OCI-LY3 (cell line): ENCODE measurements around the gene OR52A5.

Source experiments
- H2AFZ ChIP-seq: fragments of 200-600, 300-600 bp; shearing (Covaris generic); 2 replicates; pipeline ENCODE4 v1.6.0; 2014; ENCODE audit warnings: antibody characterized with exemption, low read depth, low read length
- H3K27ac ChIP-seq: fragments of 200-600, 300-600 bp; sonication (generic); 2 replicates; pipeline ENCODE4 v1.5.1; 2014; ENCODE audit warnings: mild to moderate bottlenecking, low read length, moderate library complexity, mixed read lengths
- H3K27me3 ChIP-seq: fragments of 200-600, 300-600 bp; sonication (generic); 2 replicates; pipeline ENCODE4 v1.6.1; 2014; ENCODE audit warnings: low read depth, low read length, mixed read lengths
- H3K36me3 ChIP-seq: fragments of 200-600, 300-600 bp; sonication (generic); replicated peaks from 2 replicates; pipeline ENCODE3; 2014; ENCODE audit warnings: low read depth, low read length, mixed read lengths
- H3K4me1 ChIP-seq: fragments of 300-600, 200-600 bp; sonication (generic); 2 replicates; pipeline ENCODE4 v1.6.1; 2014; ENCODE audit warnings: low read length, mixed read lengths
- H3K4me2 ChIP-seq: fragments of 200-600, 300-600 bp; sonication (generic); 2 replicates; pipeline ENCODE4 v1.6.1; 2014; ENCODE audit warnings: low read length, mixed read lengths
- H3K4me3 ChIP-seq: fragments of 300-600, 200-600 bp; sonication (generic); 2 replicates; pipeline ENCODE4 v1.5.1; 2014; ENCODE audit warnings: antibody characterized with exemption, mild to moderate bottlenecking, low read length, moderate library complexity
- H3K79me2 ChIP-seq: fragments of 300-600, 200-600 bp; shearing (Covaris generic); 2 replicates; pipeline ENCODE4 v1.6.1; 2014; ENCODE audit warnings: mild to moderate bottlenecking, low read length, mixed read lengths
- H3K9ac ChIP-seq: fragments of 300-600, 200-600 bp; shearing (Covaris generic); 2 replicates; pipeline ENCODE4 v1.6.0; 2014; ENCODE audit warnings: mild to moderate bottlenecking, low read length, moderate library complexity
- H3K9me3 ChIP-seq: fragments of 200-600, 300-600 bp; shearing (Covaris generic); 2 replicates; pipeline ENCODE4 v1.6.1; 2014; ENCODE audit warnings: low read length, mixed read lengths; ENCODE audit not compliant: insufficient read depth
- H4K20me1 ChIP-seq: fragments of 200-600, 300-600 bp; sonication (generic); 2 replicates; pipeline ENCODE4 v1.6.1; 2016; ENCODE audit warnings: low read length, mixed read lengths; ENCODE audit not compliant: insufficient read depth
- CTCF ChIP-seq: fragments of 200-600, 300-600 bp; sonication (generic); IDR thresholded peaks from 2 replicates; pipeline ENCODE4 v1.5.1; 2014; ENCODE audit warnings: antibody characterized with exemption, low read length, low read depth
- EZH2phosphoT487 ChIP-seq: fragments of 200-600 bp; shearing (Covaris generic); IDR thresholded peaks from 2 replicates; pipeline ENCODE4 v1.6.1; 2018; ENCODE audit warnings: antibody characterized with exemption, mixed run types, low read depth

Gene OR52A5

GRCh38 chr11:5131584-5132335 is 6.4 kb downstream of the OR52A5 start:
- no peaks in the 10 kb centered on the region for H3K9me3 ChIP-seq
- H4K20me1 ChIP-seq = no peaks in the 10 kb centered on the region
- no peak for TF ChIP-seq EZH2phosphoT487
- TF ChIP-seq CTCF = no peak
- H3K4me3 ChIP-seq = no peak overlapping the region
- no peaks in the 10 kb centered on the region for H3K4me1 ChIP-seq
- no peaks in the 10 kb centered on the region for H3K36me3 ChIP-seq
- no peak overlapping the region for H3K27ac ChIP-seq
- H3K79me2 ChIP-seq = no peaks in the 10 kb centered on the region
- no peak overlapping the region for H2AFZ ChIP-seq
- H3K4me2 ChIP-seq = no peak overlapping the region
- H3K27me3 ChIP-seq = no peaks in the 10 kb centered on the region
- H3K9ac ChIP-seq = no peak overlapping the region

- H3K79me2 ChIP-seq = no peaks in the 10 kb centered on the region
- H3K9ac ChIP-seq = no peak overlapping the region
- H4K20me1 ChIP-seq = no peaks in the 10 kb centered on the region
- H3K9me3 ChIP-seq = no peaks in the 10 kb centered on the region
- H3K27ac ChIP-seq = no peak overlapping the region
- H2AFZ ChIP-seq = no peak overlapping the region
- H3K27me3 ChIP-seq = no peaks in the 10 kb centered on the region
- H3K4me3 ChIP-seq = no peak overlapping the region
- H3K4me1 ChIP-seq = no peaks in the 10 kb centered on the region
- no peak overlapping the region for H3K4me2 ChIP-seq
- no peaks in the 10 kb centered on the region for H3K36me3 ChIP-seq
- TF ChIP-seq CTCF = no peak
- TF ChIP-seq EZH2phosphoT487 = no peak
Measured at GRCh38 chr11:5129457-5129877, 8.7 kb downstream of the OR52A5 start.

GRCh38 chr11:5124891-5125620 is 13.1 kb downstream of the OR52A5 start:
- no peak overlapping the region for H3K9ac ChIP-seq
- no peak overlapping the region for H3K27ac ChIP-seq
- no peak for TF ChIP-seq CTCF
- TF ChIP-seq EZH2phosphoT487 = no peak
- H3K4me3 ChIP-seq = no peak overlapping the region
- H3K36me3 ChIP-seq = no peaks in the 10 kb centered on the region
- H4K20me1 ChIP-seq = no peaks in the 10 kb centered on the region
- H3K27me3 ChIP-seq = 0 out of 2 replicates have a peak, but pooled peaks cover 6% of the 10 kb centered on the region
- no peak overlapping the region for H2AFZ ChIP-seq
- H3K79me2 ChIP-seq = no peaks in the 10 kb centered on the region
- H3K9me3 ChIP-seq = no peaks in the 10 kb centered on the region
- no peaks in the 10 kb centered on the region for H3K4me1 ChIP-seq
- no peak overlapping the region for H3K4me2 ChIP-seq

- Histone ChIP-seq H3K36me3 (no peaks in the 10 kb centered on the region), H4K20me1 (no peaks in the 10 kb centered on the region), H3K27ac (no peak overlapping the region), H2AFZ (peak overlapping the region; percentile 76; the same call in 1 of the 2 replicates), H3K4me2 (peak overlapping the region; percentile 27; the same call in 1 of the 2 replicates), H3K79me2 (no peaks in the 10 kb centered on the region), H3K9me3 (no peaks in the 10 kb centered on the region), H3K9ac (no peak overlapping the region), H3K27me3 (0 out of 2 replicates have a peak, but pooled peaks cover 6% of the 10 kb centered on the region), H3K4me1 (no peaks in the 10 kb centered on the region), H3K4me3 (0 out of 2 replicates have a peak overlapping the region, but pooled peaks have one; percentile 1)
- no peak for TF ChIP-seq EZH2phosphoT487
- TF ChIP-seq CTCF = peak; percentile 89
Measured at GRCh38 chr11:5123802-5124521, 14.2 kb downstream of the OR52A5 start.
